Trophoblast cell (in vitro differentiated cells and primary cell): ENCODE results near the gene DOK5.

Experiments used
- DNase-seq, 2 donors: peaks; one replicate each; pipeline ENCODE4 v3.0.0-alpha.2; 2016
- H2AFZ ChIP-seq: 2 replicates; pipeline ENCODE4 v1.6.1; 2013; ENCODE audit warnings: low read length, moderate library complexity, mild to moderate bottlenecking; ENCODE audit not compliant: insufficient read depth, poor library complexity
- H2AK5ac ChIP-seq: 2 replicates; pipeline ENCODE4 v1.6.1; 2013; ENCODE audit warnings: mild to moderate bottlenecking, low read length
- H2BK120ac ChIP-seq: 2 replicates; pipeline ENCODE4 v1.6.1; 2013; ENCODE audit warnings: low read length, mild to moderate bottlenecking, moderate library complexity; ENCODE audit not compliant: insufficient read depth, poor library complexity
- H2BK12ac ChIP-seq: 2 replicates; pipeline ENCODE4 v1.6.1; 2013; ENCODE audit warnings: mild to moderate bottlenecking, low read length, moderate library complexity
- H2BK5ac ChIP-seq: 2 replicates; pipeline ENCODE4 v1.6.1; 2013; ENCODE audit warnings: low read length, low read depth, moderate library complexity, mild to moderate bottlenecking; ENCODE audit not compliant: poor library complexity
- H3K14ac ChIP-seq: 2 replicates; pipeline ENCODE4 v1.6.1; 2013; ENCODE audit warnings: mild to moderate bottlenecking, low read length
- H3K18ac ChIP-seq: 2 replicates; pipeline ENCODE4 v1.6.1; 2013; ENCODE audit warnings: mild to moderate bottlenecking, low read length
- H3K23ac ChIP-seq: 2 replicates; pipeline ENCODE4 v1.6.1; 2013; ENCODE audit warnings: low read length
- H3K27ac ChIP-seq: 2 replicates; pipeline ENCODE4 v1.5.1; 2013; ENCODE audit warnings: low read depth, mild to moderate bottlenecking, inconsistent platforms, low read length, moderate library complexity
- H3K27me3 ChIP-seq: 2 replicates; pipeline ENCODE4 v1.6.1; 2013; ENCODE audit warnings: inconsistent platforms, mild to moderate bottlenecking, low read length, moderate library complexity; ENCODE audit not compliant: insufficient read depth
- H3K36me3 ChIP-seq, 2 experiments: 1 replicate in 1 of 2; 2 replicates in 1 of 2; pipeline ENCODE4 v1.6.1; 2013; ENCODE audit warnings: low read length in 2 of 2, mild to moderate bottlenecking in 2 of 2, moderate library complexity in 1 of 2; ENCODE audit not compliant: insufficient read depth in 2 of 2, control insufficient read depth in 1 of 2
- H3K4ac ChIP-seq: 2 replicates; pipeline ENCODE4 v1.6.1; 2013; ENCODE audit warnings: low read depth, mild to moderate bottlenecking, low read length, moderate library complexity
- H3K4me1 ChIP-seq, 2 experiments: 1 replicate in 1 of 2; 2 replicates in 1 of 2; pipeline ENCODE4 v1.6.1; 2013; ENCODE audit warnings: low read length in 2 of 2, mild to moderate bottlenecking in 2 of 2, moderate library complexity in 1 of 2; ENCODE audit not compliant: insufficient read depth in 2 of 2, control insufficient read depth in 1 of 2
- H3K4me2 ChIP-seq: 2 replicates; pipeline ENCODE4 v1.6.1; 2013; ENCODE audit warnings: inconsistent platforms, mild to moderate bottlenecking, low read length, moderate library complexity
- H3K4me3 ChIP-seq: 2 replicates; pipeline ENCODE4 v1.5.1; 2013; ENCODE audit warnings: mild to moderate bottlenecking, low read depth, low read length, inconsistent platforms
- H3K79me1 ChIP-seq: one replicate; pipeline ENCODE4 v1.6.1; 2013; ENCODE audit warnings: low read length
- H3K79me2 ChIP-seq: 2 replicates; pipeline ENCODE4 v1.6.1; 2013; ENCODE audit warnings: low read length, mild to moderate bottlenecking; ENCODE audit not compliant: control insufficient read depth, insufficient read depth, poor library complexity
- H3K9ac ChIP-seq: 2 replicates; pipeline ENCODE4 v1.6.1; 2013; ENCODE audit warnings: mild to moderate bottlenecking, low read length
- H3K9me3 ChIP-seq: 2 replicates; pipeline ENCODE4 v1.6.1; 2013; ENCODE audit warnings: low read depth, mild to moderate bottlenecking, control low read depth, inconsistent platforms, low read length; ENCODE audit not compliant: insufficient read depth
- H4K12ac ChIP-seq: 2 replicates; pipeline ENCODE4 v1.6.1; 2013; ENCODE audit warnings: low read depth, mild to moderate bottlenecking, low read length, moderate library complexity
- H4K8ac ChIP-seq: 2 replicates; pipeline ENCODE4 v1.6.1; 2013; ENCODE audit warnings: low read depth, mild to moderate bottlenecking, low read length, moderate library complexity
- H4K91ac ChIP-seq: one replicate; pipeline ENCODE4 v1.6.1; 2013; ENCODE audit warnings: low read depth, mild to moderate bottlenecking, low read length, moderate library complexity
- WGBS: extraction: QIAGEN DNeasy Blood & Tissue Kit; methylation state at CpG from one replicate; pipeline ENCODE4 v1.1.7; 2013; ENCODE audit warnings: missing lambda C conversion rate; ENCODE audit not compliant: insufficient read length, insufficient coverage; ENCODE audit errors: extremely low coverage; 5-methylcytosine and 5-hydroxymethylcytosine counted together

DOK5 gene

DNA sequence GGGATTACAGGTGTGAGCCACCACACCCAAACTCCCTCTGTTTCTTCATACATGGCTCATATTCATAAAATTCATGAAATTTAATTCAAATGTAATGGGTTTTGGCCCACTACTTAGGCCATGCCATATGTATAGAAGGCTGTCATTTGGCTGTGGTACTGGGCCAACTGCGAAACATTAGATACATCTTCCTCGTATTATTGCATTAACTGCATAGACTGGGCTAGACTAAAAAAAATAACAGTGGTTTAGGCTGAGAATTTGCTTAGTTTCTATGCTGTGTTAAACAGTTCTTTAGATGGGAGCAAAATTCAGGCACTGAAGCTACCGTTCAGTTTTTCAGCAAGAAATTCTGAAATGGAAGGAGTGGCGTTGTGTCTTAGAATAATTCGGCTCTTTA lies 133.6 kb downstream of the DOK5 start:
- Histone ChIP-seq H4K8ac (no peak overlapping the region), H3K27ac (no peak overlapping the region), H3K79me1 (no peaks in the 10 kb centered on the region), H3K14ac (no peak overlapping the region), H3K9ac (no peak overlapping the region), H2AK5ac (no peak overlapping the region), H3K18ac (no peak overlapping the region), H3K4me1 (no peaks in the 10 kb centered on the region), H2BK120ac (no peak overlapping the region), H3K36me3 (peaks cover 0 to 6% of the 10 kb centered on the region in 2 experiments), H3K9me3 (no peaks in the 10 kb centered on the region), H3K27me3 (no peaks in the 10 kb centered on the region), H3K4me3 (no peak overlapping the region), H3K4ac (no peak overlapping the region), H2BK5ac (no peak overlapping the region), H4K91ac (no peak overlapping the region), H4K12ac (no peak overlapping the region), H3K79me2 (no peaks in the 10 kb centered on the region), H3K4me2 (no peak overlapping the region), H2BK12ac (no peak overlapping the region), H2AFZ (no peak overlapping the region), H3K23ac (no peak overlapping the region)
- WGBS = no CpG with 5 or more reads among the region's 5 CpGs
- no peak for DNase-seq

DNA sequence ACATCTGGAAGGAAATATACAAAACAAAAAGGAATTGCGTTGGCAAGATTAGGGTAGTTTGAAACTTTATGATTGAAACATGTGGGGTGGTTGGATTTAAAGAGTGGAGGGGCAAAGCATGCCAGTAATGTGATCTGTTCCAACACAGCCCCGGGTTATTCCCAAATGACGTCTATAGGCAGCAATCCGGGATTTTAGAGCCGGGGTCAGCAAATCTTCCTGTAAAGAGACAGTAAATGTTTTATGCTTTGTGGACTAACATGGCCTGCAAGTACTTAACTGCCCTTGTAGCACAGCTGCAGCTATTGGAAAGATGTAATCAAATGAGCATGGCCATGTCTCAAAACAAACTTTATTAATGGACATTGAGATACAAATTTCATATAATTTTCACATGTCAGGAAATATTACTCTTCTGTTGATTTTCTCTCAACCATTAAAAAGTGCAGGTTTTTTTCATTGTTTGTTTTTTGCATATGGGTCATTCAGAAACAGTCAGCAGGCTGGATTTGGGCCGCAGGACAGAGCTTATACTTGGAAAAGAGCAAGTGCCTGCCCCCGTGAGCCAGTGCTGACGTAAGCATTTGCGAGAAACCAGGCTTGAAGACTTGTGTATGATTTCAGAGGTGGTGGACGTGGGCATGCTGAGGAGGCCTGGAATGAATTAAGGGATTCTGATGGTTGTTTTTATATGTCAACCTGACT lies 136.5 kb downstream of the DOK5 start:
- Histone ChIP-seq H3K14ac (no peak overlapping the region), H3K27me3 (no peaks in the 10 kb centered on the region), H2AK5ac (no peak overlapping the region), H3K4me2 (no peak overlapping the region), H3K79me2 (no peaks in the 10 kb centered on the region), H3K9me3 (peaks cover under 1% of the 10 kb centered on the region), H3K36me3 (peaks cover 0 to 6% of the 10 kb centered on the region in 2 experiments), H2BK120ac (no peak overlapping the region), H2AFZ (no peak overlapping the region), H2BK12ac (no peak overlapping the region), H3K27ac (no peak overlapping the region), H3K23ac (no peak overlapping the region), H3K4ac (no peak overlapping the region), H4K8ac (no peak overlapping the region), H3K79me1 (no peaks in the 10 kb centered on the region), H4K91ac (no peak overlapping the region), H3K4me1 (no peaks in the 10 kb centered on the region), H2BK5ac (no peak overlapping the region), H3K18ac (no peak overlapping the region), H4K12ac (no peak overlapping the region), H3K9ac (no peak overlapping the region), H3K4me3 (no peak overlapping the region)
- no peak for DNase-seq
- WGBS = no CpG with 5 or more reads among the region's 10 CpGs

DNA sequence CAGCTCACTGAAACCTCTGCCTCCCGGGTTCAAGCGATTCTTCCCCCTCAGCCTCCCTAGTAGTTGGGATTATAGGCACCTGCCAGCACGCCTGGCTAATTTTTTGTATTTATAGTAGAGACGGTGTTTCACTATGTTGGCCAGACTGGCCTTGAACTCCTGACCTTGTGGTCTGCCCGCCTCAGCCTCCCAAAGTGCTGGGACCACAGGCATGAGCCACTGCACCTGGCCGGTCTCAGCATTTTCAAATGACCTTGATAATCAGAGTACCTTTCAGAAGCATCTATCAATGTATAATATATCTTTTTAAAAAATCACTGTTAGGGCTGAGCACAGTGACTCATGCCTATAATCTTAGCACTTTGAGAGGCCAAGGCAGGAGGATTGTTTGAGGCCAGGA lies 143.0 kb downstream of the DOK5 start:
- H3K23ac ChIP-seq = no peak overlapping the region
- peaks cover 2% of the 10 kb centered on the region for H3K9me3 ChIP-seq
- no CpG with 5 or more reads among the region's 6 CpGs for WGBS
- no peak overlapping the region for H4K8ac ChIP-seq
- H3K79me2 ChIP-seq = no peaks in the 10 kb centered on the region
- H4K91ac ChIP-seq = no peak overlapping the region
- peaks cover 0 to 1% of the 10 kb centered on the region in 2 experiments for H3K36me3 ChIP-seq
- no peak overlapping the region for H3K9ac ChIP-seq
- H3K4ac ChIP-seq = no peak overlapping the region
- H2AFZ ChIP-seq = no peak overlapping the region
- no peak for DNase-seq
- no peaks in the 10 kb centered on the region for H3K27me3 ChIP-seq
- peaks cover 2 to 3% of the 10 kb centered on the region in 2 experiments for H3K4me1 ChIP-seq
- no peak overlapping the region for H2BK12ac ChIP-seq
- H2BK120ac ChIP-seq = no peak overlapping the region
- no peak overlapping the region for H3K18ac ChIP-seq
- no peak overlapping the region for H4K12ac ChIP-seq
- H3K4me2 ChIP-seq = no peak overlapping the region
- no peak overlapping the region for H3K14ac ChIP-seq
- no peaks in the 10 kb centered on the region for H3K79me1 ChIP-seq
- H2AK5ac ChIP-seq = no peak overlapping the region
- H3K4me3 ChIP-seq = no peak overlapping the region
- H3K27ac ChIP-seq = no peak overlapping the region
- no peak overlapping the region for H2BK5ac ChIP-seq

DNA sequence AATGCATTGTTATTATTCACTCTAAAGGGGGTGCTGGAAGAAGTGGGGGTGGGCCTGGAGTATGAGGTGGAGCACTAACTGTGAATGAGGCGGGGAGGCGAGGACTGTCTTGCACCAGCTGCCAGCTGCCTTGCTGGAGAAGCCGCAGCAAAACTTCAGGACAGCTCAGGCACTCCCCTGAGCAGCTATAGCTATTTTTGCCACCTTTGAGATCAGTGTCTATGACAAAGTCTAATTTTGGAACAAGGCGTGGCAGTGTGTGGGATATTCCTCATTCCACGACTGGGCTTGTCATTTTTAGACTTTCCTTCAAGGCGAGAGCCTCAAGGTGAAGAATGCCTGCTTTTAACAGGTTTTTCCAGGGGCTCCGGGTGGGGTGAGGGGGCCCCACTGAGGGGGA lies 143.8 kb downstream of the DOK5 start:
- H3K27ac ChIP-seq = no peak overlapping the region
- WGBS = no CpG with 5 or more reads among the region's 7 CpGs
- DNase-seq = peak in 1 of 2 donors; percentile 45
- H3K14ac ChIP-seq = no peak overlapping the region
- H2BK120ac ChIP-seq = no peak overlapping the region
- no peaks in the 10 kb centered on the region for H3K79me1 ChIP-seq
- H3K27me3 ChIP-seq = no peaks in the 10 kb centered on the region
- no peaks in the 10 kb centered on the region for H3K79me2 ChIP-seq
- no peak overlapping the region for H4K8ac ChIP-seq
- H3K4ac ChIP-seq = no peak overlapping the region
- H4K12ac ChIP-seq = no peak overlapping the region
- H3K4me1 ChIP-seq = peaks cover 2 to 3% of the 10 kb centered on the region in 2 experiments
- no peak overlapping the region for H2AK5ac ChIP-seq
- no peak overlapping the region for H2BK5ac ChIP-seq
- peaks cover 0 to 1% of the 10 kb centered on the region in 2 experiments for H3K36me3 ChIP-seq
- H3K23ac ChIP-seq = no peak overlapping the region
- H3K4me2 ChIP-seq = no peak overlapping the region
- no peak overlapping the region for H2BK12ac ChIP-seq
- H3K9ac ChIP-seq = no peak overlapping the region
- H3K9me3 ChIP-seq = peaks cover 2% of the 10 kb centered on the region
- no peak overlapping the region for H2AFZ ChIP-seq
- no peak overlapping the region for H3K4me3 ChIP-seq
- no peak overlapping the region for H4K91ac ChIP-seq
- no peak overlapping the region for H3K18ac ChIP-seq
